NB4 (cell line): ENCODE data around the gene DAB2IP.

Source experiments
- DNase-seq: peaks from one replicate; pipeline ENCODE4 v3.0.0; 2010; ENCODE audit warnings: low read depth
- H3K4me3 ChIP-seq: one replicate; pipeline ENCODE4 v1.5.1; 2011; ENCODE audit warnings: mild to moderate bottlenecking, low read depth, low read length, moderate library complexity
- MYC ChIP-seq: IDR thresholded peaks from 2 replicates; pipeline ENCODE4 v1.6.1; 2011; ENCODE audit warnings: low read depth, low read length
- POLR2A ChIP-seq: IDR thresholded peaks from 2 replicates; pipeline ENCODE4 v1.6.1; 2011; ENCODE audit warnings: mild to moderate bottlenecking; ENCODE audit not compliant: insufficient read length; ENCODE audit errors: extremely low read depth
- TF ChIP-seq, protein P1 (sequence below): IDR thresholded peaks from 2 replicates; pipeline ENCODE4 v1.6.1; 2011; ENCODE audit warnings: low read depth, low read length
- TF ChIP-seq, protein P2 (sequence below): IDR thresholded peaks from one replicate; pipeline ENCODE4 v1.5.1; 2012; ENCODE audit warnings: low read depth, low read length

DAB2IP gene

DNA sequence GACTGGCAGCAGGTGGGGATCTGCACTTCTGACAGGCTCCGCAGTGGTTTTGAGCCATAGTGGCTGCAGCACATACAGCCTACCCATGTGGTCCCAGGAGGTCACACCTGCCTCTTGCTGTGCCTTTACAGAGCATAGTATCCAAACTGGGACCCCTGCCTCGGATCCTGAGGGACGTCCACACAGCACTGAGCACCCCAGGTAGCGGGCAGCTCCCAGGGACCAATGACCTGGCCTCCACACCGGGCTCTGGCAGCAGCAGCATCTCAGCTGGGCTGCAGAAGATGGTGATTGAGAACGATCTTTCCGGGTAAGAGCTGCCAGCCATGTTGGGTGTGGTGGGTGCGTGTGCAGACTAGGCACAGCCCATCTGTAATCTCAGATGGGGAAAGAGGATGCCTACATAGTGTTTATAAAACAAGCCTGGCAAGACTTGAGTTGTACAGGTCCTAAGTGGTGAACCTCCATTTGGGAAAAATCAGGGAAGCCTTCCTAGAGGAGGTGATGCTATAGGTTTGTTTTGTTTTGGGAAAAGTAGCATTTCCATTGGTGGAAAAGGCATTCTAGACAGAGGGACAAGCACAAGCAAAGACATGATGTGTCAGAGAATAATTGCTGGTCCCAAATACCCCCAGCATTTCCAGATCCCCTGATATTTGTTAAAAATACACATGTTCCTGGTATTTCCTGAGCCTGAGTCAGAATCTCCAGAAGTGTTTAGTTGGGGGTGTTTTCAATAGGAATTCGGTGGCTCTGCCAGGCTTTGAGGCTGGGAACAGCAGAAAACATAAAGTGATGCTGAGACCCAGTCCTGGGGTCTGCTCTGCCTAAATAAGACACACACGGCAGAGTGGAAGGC is 119.2 kb downstream of the DAB2IP start:
- TF ChIP-seq, protein P1, sequence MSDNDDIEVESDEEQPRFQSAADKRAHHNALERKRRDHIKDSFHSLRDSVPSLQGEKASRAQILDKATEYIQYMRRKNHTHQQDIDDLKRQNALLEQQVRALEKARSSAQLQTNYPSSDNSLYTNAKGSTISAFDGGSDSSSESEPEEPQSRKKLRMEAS, result no peak
- TF ChIP-seq MYC, result no peak
- TF ChIP-seq, protein P2, sequence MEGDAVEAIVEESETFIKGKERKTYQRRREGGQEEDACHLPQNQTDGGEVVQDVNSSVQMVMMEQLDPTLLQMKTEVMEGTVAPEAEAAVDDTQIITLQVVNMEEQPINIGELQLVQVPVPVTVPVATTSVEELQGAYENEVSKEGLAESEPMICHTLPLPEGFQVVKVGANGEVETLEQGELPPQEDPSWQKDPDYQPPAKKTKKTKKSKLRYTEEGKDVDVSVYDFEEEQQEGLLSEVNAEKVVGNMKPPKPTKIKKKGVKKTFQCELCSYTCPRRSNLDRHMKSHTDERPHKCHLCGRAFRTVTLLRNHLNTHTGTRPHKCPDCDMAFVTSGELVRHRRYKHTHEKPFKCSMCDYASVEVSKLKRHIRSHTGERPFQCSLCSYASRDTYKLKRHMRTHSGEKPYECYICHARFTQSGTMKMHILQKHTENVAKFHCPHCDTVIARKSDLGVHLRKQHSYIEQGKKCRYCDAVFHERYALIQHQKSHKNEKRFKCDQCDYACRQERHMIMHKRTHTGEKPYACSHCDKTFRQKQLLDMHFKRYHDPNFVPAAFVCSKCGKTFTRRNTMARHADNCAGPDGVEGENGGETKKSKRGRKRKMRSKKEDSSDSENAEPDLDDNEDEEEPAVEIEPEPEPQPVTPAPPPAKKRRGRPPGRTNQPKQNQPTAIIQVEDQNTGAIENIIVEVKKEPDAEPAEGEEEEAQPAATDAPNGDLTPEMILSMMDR, result no peak
- TF ChIP-seq POLR2A, result no peak
- H3K4me3 ChIP-seq, result no peak overlapping the region
- no peak for DNase-seq

GRCh38 chr9:121771418-121771817 is 120.0 kb downstream of the DAB2IP start:
- no peak overlapping the region for H3K4me3 ChIP-seq
- TF ChIP-seq POLR2A, result no peak
- TF ChIP-seq, protein P1, result no peak
- no peak for DNase-seq

DNA sequence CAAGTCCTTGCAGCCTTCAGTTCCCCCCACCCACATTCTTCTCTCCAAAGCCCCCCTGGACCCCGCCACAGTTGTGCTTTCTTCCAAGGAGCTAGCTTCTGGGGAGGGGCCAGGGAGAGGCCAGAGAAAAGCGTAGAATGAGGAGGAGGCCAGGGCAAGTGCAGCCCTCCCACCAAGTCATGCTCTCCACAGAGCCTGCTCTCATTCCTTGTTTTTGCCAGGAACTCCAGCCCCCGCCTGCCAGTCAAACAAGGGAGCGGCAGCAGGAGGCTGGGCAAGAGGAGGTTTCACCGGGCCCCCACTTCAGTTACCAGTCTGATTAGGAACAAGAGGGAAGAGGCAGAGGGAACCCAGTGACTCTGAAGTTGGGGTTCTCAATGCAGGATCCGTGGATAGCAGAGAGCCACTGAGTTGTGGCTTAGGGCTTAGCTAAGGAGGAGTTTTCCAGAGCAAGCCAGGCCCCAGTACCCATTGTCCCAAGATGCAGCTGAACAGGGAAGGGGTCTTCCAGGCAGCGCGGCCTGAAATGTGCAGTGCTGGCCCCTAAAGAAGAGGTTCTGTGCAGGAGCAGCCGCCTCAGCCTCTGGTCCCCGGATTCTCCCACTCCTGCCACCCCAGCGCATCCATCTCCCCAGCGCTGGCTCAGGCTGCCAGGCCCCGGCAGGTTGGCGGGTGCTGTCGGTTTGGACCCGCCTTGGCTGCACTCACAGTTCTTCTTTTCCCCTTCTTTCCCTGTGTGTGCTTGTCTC is 120.6 kb downstream of the DAB2IP start:
- TF ChIP-seq MYC (no peak), POLR2A (no peak)
- TF ChIP-seq, protein P1, result no peak
- TF ChIP-seq, protein P2, result no peak
- DNase-seq, result no peak

GRCh38 chr9:121772600-121773285 is 121.3 kb downstream of the DAB2IP start:
- DNase-seq, result no peak
- TF ChIP-seq MYC (no peak), POLR2A (no peak)
- TF ChIP-seq, protein P2, result no peak
- TF ChIP-seq, protein P1, result no peak
- H3K4me3 ChIP-seq, result no peak overlapping the region

More for the DNA sequence above, 120.6 kb downstream of the DAB2IP start:
- no peak overlapping the region for H3K4me3 ChIP-seq

GRCh38 chr9:121773286-121773953 is 122.0 kb downstream of the DAB2IP start:
- no peak overlapping the region for H3K4me3 ChIP-seq
- TF ChIP-seq MYC (no peak), POLR2A (no peak)
- TF ChIP-seq, protein P1, result no peak
- TF ChIP-seq, protein P2, result no peak
- DNase-seq, result no peak
